Measurements from ENCODE around the gene EFHC1. TPM values are rescaled to one million over a fixed set of nuclear protein-coding genes. Genes with fewer than 3 reads are reported as not detected.

The EFHC1 gene
- total RNA-seq, 1 experiment from 2014 or later, result 13.2 TPM

DNA sequence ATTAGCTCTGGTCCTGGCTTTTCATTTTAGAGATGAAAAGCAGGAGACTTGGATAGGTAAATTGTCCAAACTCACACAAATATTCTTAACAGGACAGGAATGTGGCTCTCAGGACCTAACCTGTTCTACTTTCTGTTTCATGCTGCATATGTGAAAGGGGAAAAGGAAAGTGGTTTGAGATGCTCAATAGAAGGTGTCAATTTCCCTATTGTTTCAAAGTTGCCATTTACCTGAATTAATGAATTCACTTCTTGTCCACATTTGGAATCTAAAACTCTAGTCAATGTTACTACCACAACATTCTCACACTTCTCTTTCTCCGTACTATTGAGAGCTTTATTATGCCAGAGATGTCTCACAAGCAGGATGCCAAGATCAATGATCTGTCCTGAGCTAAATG, 4.8 kb upstream of the EFHC1 start:
- no peak overlapping the region for H4K5ac ChIP-seq (ENCODE audit: insufficient read length, low read depth, low read length)
- H2BK12ac ChIP-seq (ENCODE audit: insufficient read length, low read depth, low read length), result no peak overlapping the region
- no peaks in the 10 kb centered on the region for H3K4me1 ChIP-seq (ENCODE audit: insufficient read depth, low read length)
- H2AFZ ChIP-seq (ENCODE audit: low read length), result no peak overlapping the region
- H3K4ac ChIP-seq (ENCODE audit: low read depth, low read length), result no peak overlapping the region
- no peak overlapping the region for H3K23ac ChIP-seq (ENCODE audit: insufficient read length, low read depth, low read length)
- no peaks in the 10 kb centered on the region for H4K20me1 ChIP-seq (ENCODE audit: control insufficient read depth, insufficient read depth, insufficient read length)
- no peak overlapping the region for H3K56ac ChIP-seq (ENCODE audit: insufficient read length, low read depth, low read length)
- TF ChIP-seq, protein P1, sequence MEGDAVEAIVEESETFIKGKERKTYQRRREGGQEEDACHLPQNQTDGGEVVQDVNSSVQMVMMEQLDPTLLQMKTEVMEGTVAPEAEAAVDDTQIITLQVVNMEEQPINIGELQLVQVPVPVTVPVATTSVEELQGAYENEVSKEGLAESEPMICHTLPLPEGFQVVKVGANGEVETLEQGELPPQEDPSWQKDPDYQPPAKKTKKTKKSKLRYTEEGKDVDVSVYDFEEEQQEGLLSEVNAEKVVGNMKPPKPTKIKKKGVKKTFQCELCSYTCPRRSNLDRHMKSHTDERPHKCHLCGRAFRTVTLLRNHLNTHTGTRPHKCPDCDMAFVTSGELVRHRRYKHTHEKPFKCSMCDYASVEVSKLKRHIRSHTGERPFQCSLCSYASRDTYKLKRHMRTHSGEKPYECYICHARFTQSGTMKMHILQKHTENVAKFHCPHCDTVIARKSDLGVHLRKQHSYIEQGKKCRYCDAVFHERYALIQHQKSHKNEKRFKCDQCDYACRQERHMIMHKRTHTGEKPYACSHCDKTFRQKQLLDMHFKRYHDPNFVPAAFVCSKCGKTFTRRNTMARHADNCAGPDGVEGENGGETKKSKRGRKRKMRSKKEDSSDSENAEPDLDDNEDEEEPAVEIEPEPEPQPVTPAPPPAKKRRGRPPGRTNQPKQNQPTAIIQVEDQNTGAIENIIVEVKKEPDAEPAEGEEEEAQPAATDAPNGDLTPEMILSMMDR (conservative IDR thresholded peaks at IDR 0.05), result no peak
- Mint-ChIP-seq H3K27ac (no peak overlapping the region), H3K9me3 (no peaks in the 10 kb centered on the region), H3K4me3 (no peak overlapping the region), H3K36me3 (ENCODE audit: insufficient read depth in 1 of 3, low read depth in 3 of 3) (no peaks in the 10 kb centered on the region), H3K27me3 (ENCODE audit: low read depth) (peaks cover 3% of the 10 kb centered on the region; the same call in 1 of the 2 replicates), H3K4me1 (peaks cover 14 to 18% of the 10 kb centered on the region in 2 experiments)
- WGBS (ENCODE audit: extremely low coverage, insufficient read length, low lambda C conversion rate), result no CpG with 5 or more reads among the region's 1 CpG
- H4K91ac ChIP-seq (ENCODE audit: insufficient read length, low read depth, low read length), result no peak overlapping the region
- no peak overlapping the region for H3K27ac ChIP-seq (ENCODE audit: insufficient read length, low read depth, low read length)
- H3K4me2 ChIP-seq (ENCODE audit: insufficient read depth, insufficient read length, low read length), result no peak overlapping the region
- H2AK5ac ChIP-seq (ENCODE audit: insufficient read length, low read length), result no peak overlapping the region
- no peak overlapping the region for H4K8ac ChIP-seq (replicated peaks; ENCODE audit: insufficient read length, low read depth, low read length)
- no peak for DNase-seq
- H3K14ac ChIP-seq (ENCODE audit: insufficient read depth, low read length), result no peak overlapping the region
- peaks cover 10% of the 10 kb centered on the region for H3K23me2 ChIP-seq (ENCODE audit: insufficient read length, low read depth, low read length, poor library complexity, severe bottlenecking)
- no peak overlapping the region for H2BK20ac ChIP-seq (ENCODE audit: low read depth, low read length, poor library complexity, severe bottlenecking)
- no peaks in the 10 kb centered on the region for H3K9me3 ChIP-seq (ENCODE audit: control insufficient read depth, low read depth, low read length)
- no peak overlapping the region for H3T11ph ChIP-seq (ENCODE audit: low read length)
- no peak overlapping the region for H3K9ac ChIP-seq (ENCODE audit: extremely low read depth, insufficient read length, low read length)
- no peak overlapping the region for H2BK5ac ChIP-seq (ENCODE audit: insufficient read length, low read length)
- H3K18ac ChIP-seq (ENCODE audit: insufficient read length, low read depth, low read length), result no peak overlapping the region
- H2BK15ac ChIP-seq (ENCODE audit: low read depth, low read length), result no peak overlapping the region
- H3K79me1 ChIP-seq (ENCODE audit: insufficient read depth, low read depth, low read length, poor library complexity, severe bottlenecking), result no peaks in the 10 kb centered on the region
- H2BK120ac ChIP-seq (ENCODE audit: low read depth, low read length, poor library complexity, severe bottlenecking), result no peak overlapping the region
- H3K79me2 ChIP-seq (ENCODE audit: insufficient read depth, low read length), result no peaks in the 10 kb centered on the region
- no peaks in the 10 kb centered on the region for H3K27me3 ChIP-seq (ENCODE audit: insufficient read depth, low read length)

Data from H9 (cell line).